HG03558 (cell line): ENCODE results near the gene LKAAEAR1.
"Not testable (repeated sequence)": the region's sequence is repeated elsewhere in the genome, so short reads cannot be mapped to it uniquely, and the experiment has no call there.

ENCODE experiments used
- ATAC-seq: cut with Tn5 transposase; IDR thresholded peaks from one replicate; pipeline ENCODE4 v1.9.1; 2021; ENCODE audit warnings: moderate number of reproducible peaks; ENCODE audit not compliant: unreplicated experiment; ENCODE audit errors: extremely low read depth

LKAAEAR1 gene

GRCh38 chr20:64099880-64100565, 15.8 kb upstream of the LKAAEAR1 start:
- ATAC-seq = no peak

DNA sequence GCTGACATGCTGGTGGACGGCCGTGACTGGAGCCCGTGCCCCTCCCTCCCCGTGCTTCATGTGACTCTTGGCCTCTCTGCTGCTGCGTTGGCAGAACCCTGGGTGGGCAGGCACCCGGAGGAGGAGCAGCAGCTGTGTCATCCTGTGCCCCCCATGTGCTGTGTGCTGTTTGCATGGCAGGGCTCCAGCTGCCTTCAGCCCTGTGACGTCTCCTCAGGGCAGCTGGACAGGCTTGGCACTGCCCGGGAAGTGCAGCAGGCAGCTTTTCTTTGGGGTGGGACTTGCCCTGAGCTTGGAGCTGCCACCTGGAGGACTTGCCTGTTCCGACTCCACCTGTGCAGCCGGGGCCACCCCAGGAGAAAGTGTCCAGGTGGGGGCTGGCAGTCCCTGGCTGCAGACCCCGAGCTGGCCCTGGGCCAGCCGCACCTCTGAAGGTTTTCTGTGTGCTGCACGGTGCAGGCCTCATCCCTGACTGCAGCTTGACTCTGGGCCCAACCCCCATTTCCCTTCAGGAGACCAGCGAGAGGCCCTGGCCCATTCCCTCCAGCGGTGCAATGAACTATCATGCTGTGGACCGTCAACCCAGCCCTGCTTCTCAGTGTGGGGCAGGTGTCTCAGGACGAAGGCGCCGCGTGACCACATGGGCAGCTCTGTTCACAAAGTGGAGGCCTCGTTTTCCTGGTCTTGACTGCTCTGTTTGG, 15.0 kb upstream of the LKAAEAR1 start:
- no peak for ATAC-seq

GRCh38 chr20:64098471-64099013, 14.3 kb upstream of the LKAAEAR1 start:
- ATAC-seq = no peak

DNA sequence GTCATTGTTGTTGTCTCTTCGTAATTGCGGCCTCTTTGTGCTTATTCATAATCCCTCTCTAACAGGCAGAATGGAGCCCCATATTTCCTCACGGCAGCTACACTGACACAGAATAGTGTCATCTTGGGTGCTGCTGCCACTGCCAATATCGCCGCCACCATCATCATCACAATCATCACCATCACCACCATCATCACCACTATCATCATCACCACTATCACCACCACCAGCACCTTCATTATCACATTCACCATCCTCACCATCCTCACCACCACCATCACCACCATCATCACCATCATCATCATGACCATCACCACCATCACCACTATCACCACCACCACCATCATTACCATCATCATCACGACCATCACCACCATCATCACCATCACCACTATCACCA, 12.3 kb upstream of the LKAAEAR1 start:
- no peak for ATAC-seq

GRCh38 chr20:64095927-64096326, 11.7 kb upstream of the LKAAEAR1 start:
- no peak for ATAC-seq

DNA sequence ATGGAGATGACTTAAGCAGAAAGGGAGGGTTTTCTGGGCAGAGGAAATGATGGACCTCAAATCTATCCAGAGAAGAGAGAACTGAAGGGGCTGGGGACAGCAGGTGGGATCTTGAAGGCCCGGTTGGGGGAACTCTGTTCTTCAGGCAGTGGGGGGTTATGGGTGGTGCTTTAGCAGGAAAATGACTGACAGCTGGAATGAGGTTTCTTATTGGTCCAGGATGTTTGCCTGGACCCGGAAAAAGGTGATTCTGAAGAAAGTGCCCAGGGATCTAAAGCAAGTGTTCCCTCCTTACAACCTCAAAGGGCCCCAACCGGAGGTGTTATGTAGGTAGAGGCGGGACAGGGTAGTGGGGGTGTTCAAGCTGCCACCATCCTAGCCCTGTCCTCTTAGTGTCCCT, 11.3 kb upstream of the LKAAEAR1 start:
- no peak for ATAC-seq

DNA sequence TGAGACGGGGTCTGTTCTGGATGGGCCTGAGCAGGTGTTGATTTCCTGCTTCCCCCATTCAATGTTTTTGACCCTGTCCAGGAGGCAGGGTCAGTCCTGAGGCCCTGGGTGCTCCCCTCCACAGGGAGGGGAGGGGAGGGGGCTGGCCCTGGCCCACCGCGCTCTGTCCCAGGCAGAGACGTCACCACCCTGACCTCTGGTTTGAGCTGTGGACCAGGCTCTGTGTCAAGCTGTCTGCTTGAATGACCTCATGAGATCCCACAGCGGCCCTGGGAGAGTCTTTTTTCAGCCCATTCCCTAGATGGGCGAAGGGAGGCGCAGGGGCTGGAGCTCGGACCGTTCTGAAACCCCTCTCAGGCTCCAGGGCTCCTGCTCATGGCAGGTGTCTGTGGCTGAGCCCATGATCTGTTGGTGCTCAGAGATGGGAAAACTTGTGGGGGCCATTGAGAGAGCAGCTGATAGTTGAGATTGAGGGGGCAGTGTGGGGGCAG, 8.9 kb upstream of the LKAAEAR1 start:
- ATAC-seq = no peak

- ATAC-seq = no peak
Observed at GRCh38 chr20:64092258-64093012, 8.2 kb upstream of the LKAAEAR1 start.

DNA sequence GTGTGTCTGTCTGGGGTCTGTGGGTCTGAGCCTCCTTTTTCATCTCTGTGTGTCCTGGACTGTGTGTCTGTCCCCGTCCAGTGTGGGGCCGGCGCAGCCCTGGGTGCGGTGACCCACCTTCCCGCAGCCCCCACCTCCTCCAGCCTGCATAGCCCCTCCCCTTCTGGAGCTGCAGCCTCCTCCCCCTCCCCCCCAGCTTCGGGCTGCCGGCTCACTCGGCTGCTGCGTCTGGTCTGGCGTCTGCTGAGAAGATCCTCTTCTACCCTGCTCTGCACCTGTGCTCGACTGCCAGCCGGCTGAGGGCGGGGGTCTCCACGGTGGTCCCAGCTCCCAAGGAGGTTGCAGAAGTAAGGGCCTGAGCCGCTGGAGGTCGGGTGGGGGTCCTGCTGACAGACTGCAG, 7.6 kb upstream of the LKAAEAR1 start:
- no peak for ATAC-seq

DNA sequence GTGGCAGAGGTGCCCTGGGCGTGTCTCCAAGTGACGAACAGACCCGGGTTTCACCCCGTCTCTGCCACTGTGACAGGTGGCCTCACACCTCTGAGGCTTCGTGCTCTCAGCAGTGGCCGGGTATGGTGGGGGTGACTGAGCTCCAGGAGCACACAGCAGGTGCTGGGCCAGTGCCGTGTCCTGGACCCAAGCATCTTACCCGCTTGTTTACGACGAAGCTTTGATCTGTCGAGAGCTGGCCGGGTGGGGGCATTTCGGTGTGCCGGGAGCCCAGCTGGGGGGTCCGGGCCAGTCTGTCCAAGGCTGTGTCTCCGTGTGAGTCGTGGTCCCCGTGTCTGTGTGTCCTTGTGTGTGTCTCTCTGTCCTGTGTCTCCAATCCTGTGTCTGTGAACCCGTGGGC, 7.1 kb upstream of the LKAAEAR1 start:
- no peak for ATAC-seq

DNA sequence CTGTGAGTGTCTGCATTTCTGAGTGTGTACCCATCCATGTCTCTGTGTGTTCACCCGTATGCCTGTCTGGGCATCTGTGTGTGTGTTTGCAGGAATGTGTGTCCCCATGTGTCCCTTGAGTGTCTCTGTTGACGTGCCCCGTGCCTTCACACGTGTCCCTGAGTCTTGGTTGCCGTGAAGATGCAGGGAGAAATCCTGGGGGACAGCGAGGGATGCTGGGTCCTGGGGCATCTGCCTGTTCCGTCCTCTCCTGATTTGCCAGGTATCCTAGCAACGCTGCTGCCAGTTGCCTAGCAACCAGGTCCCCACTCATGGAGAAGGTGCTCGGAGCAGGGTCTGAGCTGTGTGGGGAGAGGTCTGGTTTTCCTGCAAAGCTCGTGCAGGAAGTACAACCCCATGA, 6.0 kb upstream of the LKAAEAR1 start:
- no peak for ATAC-seq

DNA sequence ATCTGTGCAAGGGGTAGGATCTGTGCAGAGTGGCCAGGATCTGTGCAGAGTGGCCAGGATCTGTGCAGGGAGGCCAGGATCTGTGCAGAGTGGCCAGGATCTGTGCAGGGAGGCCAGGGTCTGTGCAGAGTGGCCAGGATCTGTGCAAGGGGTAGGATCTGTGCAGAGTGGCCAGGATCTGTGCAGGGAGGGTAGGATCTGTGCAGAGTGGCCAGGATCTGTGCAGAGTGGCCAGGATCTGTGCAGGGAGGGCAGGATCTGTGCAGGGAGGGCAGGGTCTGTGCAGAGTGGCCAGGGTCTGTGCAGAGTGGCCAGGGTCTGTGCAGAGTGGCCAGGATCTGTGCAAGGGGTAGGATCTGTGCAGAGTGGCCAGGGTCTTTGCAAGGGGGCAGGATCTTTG, 4.4 kb upstream of the LKAAEAR1 start:
- ATAC-seq = not testable (repeated sequence)

DNA sequence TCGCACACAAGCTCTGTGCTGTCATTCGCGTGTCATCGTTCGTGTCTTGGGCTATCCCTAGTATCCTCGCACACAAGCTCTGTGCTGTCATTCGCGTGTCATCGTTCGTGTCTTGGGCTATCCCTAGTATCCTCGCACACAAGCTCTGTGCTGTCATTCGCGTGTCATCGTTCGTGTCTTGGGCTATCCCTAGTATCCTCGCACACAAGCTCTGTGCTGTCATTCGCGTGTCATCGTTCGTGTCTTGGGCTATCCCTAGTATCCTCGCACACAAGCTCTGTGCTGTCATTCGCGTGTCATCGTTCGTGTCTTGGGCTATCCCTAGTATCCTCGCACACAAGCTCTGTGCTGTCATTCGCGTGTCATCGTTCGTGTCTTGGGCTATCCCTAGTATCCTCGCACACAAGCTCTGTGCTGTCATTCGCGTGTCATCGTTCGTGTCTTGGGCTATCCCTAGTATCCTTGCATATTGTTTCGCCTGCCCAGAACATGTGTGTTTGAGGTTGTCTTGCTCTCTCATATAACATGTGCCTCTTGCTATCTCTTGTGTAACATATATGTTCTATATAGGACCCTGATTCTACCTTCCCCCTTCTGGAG, 3.1 kb upstream of the LKAAEAR1 start:
- ATAC-seq = not testable (repeated sequence)

GRCh38 chr20:64086801-64087200, 2.6 kb upstream of the LKAAEAR1 start:
- ATAC-seq = no peak

DNA sequence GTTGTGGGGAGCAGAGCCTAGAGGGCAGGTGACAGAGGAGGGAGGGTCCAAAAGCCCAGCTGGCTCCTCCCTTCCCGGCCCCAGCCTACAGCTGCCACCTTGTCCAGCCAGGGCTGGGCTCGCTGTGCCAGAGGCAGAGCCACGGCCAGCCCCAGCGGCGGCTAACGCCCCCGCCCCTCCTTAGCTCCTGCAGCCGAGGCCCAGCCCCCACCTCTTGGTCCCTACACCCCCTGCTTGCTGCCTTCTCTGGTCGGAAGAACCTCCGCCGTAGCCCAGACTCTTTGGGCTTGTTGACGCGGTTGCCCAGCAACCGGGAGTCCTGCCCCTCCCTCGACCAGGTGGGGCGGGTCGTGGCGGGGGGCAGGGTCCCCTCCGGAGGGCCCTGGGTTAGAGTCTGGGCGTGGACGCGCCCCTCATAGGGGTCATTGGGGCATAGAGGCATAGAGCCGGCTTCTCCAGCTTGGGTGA, 521 bp upstream of the LKAAEAR1 start:
- no peak for ATAC-seq

GRCh38 chr20:64083378-64083803, 807 bp downstream of the LKAAEAR1 start:
- ATAC-seq = no peak

GRCh38 chr20:64082820-64083377, 1.3 kb downstream of the LKAAEAR1 start:
- no peak for ATAC-seq

GRCh38 chr20:64082126-64082731, 2.0 kb downstream of the LKAAEAR1 start:
- ATAC-seq = no peak

GRCh38 chr20:64081624-64081964, 2.6 kb downstream of the LKAAEAR1 start:
- ATAC-seq = no peak
